Endothelial cell of umbilical vein (primary cell): ENCODE data around the gene DPYD.

ENCODE experiments used
- CTCF ChIP-seq, 2 donors: IDR thresholded peaks; 1 replicate in 1 of 2; 2 replicates in 1 of 2; pipeline ENCODE4 v1.5.1; 2011; ENCODE audit warnings: low read length in 2 of 2, mild to moderate bottlenecking in 2 of 2, moderate library complexity in 2 of 2, control low read depth in 1 of 2, inconsistent platforms in 1 of 2, low read depth in 1 of 2; ENCODE audit not compliant: insufficient read depth in 1 of 2; ENCODE audit errors: extremely low read depth in 1 of 2
- EZH2 ChIP-seq: IDR thresholded peaks from 2 replicates; pipeline ENCODE4 v1.6.1; 2012; ENCODE audit warnings: borderline replicate concordance, low read depth, mild to moderate bottlenecking, moderate library complexity, low read length, inconsistent platforms; ENCODE audit not compliant: severe bottlenecking
- FOS ChIP-seq: IDR thresholded peaks from 2 replicates; pipeline ENCODE4 v1.6.1; 2011; ENCODE audit warnings: mild to moderate bottlenecking, low read length, moderate library complexity, borderline replicate concordance; ENCODE audit not compliant: insufficient read depth
- JUN ChIP-seq: IDR thresholded peaks from 2 replicates; pipeline ENCODE4 v1.6.1; 2011; ENCODE audit warnings: borderline replicate concordance, low read depth; ENCODE audit not compliant: insufficient read length, insufficient read depth
- MAX ChIP-seq: IDR thresholded peaks from 2 replicates; pipeline ENCODE4 v1.6.1; 2011; ENCODE audit not compliant: insufficient read depth, insufficient read length
- MYC ChIP-seq: IDR thresholded peaks from one replicate; pipeline ENCODE4 v1.6.1; 2011; ENCODE audit warnings: mild to moderate bottlenecking, low read depth, low read length
- POLR2A ChIP-seq: IDR thresholded peaks from 2 replicates; pipeline ENCODE4 v1.6.1; 2012; ENCODE audit warnings: low read depth, mild to moderate bottlenecking, control low read depth, low read length
- POLR2AphosphoS5 ChIP-seq: IDR thresholded peaks from 2 replicates; pipeline ENCODE4 v1.6.1; 2012; ENCODE audit warnings: low read depth, mild to moderate bottlenecking, control low read depth, low read length, moderate library complexity; ENCODE audit not compliant: insufficient read depth

- TF ChIP-seq POLR2AphosphoS5 (peak; percentile 34), FOS (no peak), CTCF (IDR thresholded peaks at IDR 0.05; ENCODE audit: extremely low read depth in 1 of 2, insufficient read depth in 1 of 2, low read depth in 1 of 2, low read length in 2 of 2) (peak; percentile 52 to 65), EZH2 (no peak), POLR2A (no peak), MAX (no peak), MYC (no peak), JUN (no peak)
These were observed 782.8 kb downstream of the DPYD start for GRCh38 chr1:97137862-97138514.
